AG09309 (cell line): ENCODE data around the gene AP2A2.

ENCODE experiments used
- DNase-seq: peaks from one replicate; pipeline ENCODE4 v3.0.0-alpha.2; 2010; ENCODE audit warnings: low read depth
- H3K4me3 ChIP-seq: 2 replicates; pipeline ENCODE4 v1.5.1; 2011; ENCODE audit warnings: mild to moderate bottlenecking, low read depth, low read length, moderate library complexity; ENCODE audit not compliant: control insufficient read depth
- TF ChIP-seq, protein P1 (sequence below): IDR thresholded peaks from 2 replicates; pipeline ENCODE4 v1.5.1; 2011; ENCODE audit warnings: mild to moderate bottlenecking, low read depth, low read length, inconsistent platforms; ENCODE audit not compliant: insufficient read depth, control insufficient read depth; ENCODE audit errors: missing control alignments

AP2A2 gene

GRCh38 chr11:986952-987305 is 61.3 kb downstream of the AP2A2 start:
- DNase-seq = no peak
- H3K4me3 ChIP-seq = no peak overlapping the region
- TF ChIP-seq, protein P1, sequence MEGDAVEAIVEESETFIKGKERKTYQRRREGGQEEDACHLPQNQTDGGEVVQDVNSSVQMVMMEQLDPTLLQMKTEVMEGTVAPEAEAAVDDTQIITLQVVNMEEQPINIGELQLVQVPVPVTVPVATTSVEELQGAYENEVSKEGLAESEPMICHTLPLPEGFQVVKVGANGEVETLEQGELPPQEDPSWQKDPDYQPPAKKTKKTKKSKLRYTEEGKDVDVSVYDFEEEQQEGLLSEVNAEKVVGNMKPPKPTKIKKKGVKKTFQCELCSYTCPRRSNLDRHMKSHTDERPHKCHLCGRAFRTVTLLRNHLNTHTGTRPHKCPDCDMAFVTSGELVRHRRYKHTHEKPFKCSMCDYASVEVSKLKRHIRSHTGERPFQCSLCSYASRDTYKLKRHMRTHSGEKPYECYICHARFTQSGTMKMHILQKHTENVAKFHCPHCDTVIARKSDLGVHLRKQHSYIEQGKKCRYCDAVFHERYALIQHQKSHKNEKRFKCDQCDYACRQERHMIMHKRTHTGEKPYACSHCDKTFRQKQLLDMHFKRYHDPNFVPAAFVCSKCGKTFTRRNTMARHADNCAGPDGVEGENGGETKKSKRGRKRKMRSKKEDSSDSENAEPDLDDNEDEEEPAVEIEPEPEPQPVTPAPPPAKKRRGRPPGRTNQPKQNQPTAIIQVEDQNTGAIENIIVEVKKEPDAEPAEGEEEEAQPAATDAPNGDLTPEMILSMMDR = no peak

- H3K4me3 ChIP-seq = no peak overlapping the region
- TF ChIP-seq, protein P1 = no peak
- no peak for DNase-seq
Observed at GRCh38 chr11:987671-988070, 62.0 kb downstream of the AP2A2 start.

DNA sequence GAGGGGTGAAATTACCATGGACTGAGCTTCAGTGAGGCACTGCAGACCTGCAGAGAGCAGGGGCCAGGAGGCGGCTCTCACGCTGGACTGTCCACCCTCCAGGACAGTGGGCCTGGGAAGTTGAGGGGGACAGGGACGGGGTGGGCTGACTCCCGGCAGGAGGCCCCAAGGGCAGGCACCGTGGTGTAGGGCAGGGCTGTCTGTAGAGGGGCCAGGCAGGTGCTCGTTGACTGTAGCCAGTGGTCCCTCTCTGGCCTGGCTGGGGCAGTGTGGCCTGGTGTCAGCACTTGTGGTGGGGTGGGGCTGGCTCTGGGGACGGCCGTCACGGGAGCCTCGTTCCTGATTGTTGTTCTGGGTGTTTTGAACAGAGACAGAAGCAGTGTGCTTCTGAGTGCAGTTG is 64.4 kb downstream of the AP2A2 start:
- TF ChIP-seq, protein P1 = no peak
- DNase-seq = no peak
- no peak overlapping the region for H3K4me3 ChIP-seq

- H3K4me3 ChIP-seq = no peak overlapping the region
- TF ChIP-seq, protein P1 = no peak
- DNase-seq = no peak
Observed at GRCh38 chr11:991034-991433, 65.4 kb downstream of the AP2A2 start.

GRCh38 chr11:991711-992307 is 66.1 kb downstream of the AP2A2 start:
- TF ChIP-seq, protein P1 = no peak

DNA sequence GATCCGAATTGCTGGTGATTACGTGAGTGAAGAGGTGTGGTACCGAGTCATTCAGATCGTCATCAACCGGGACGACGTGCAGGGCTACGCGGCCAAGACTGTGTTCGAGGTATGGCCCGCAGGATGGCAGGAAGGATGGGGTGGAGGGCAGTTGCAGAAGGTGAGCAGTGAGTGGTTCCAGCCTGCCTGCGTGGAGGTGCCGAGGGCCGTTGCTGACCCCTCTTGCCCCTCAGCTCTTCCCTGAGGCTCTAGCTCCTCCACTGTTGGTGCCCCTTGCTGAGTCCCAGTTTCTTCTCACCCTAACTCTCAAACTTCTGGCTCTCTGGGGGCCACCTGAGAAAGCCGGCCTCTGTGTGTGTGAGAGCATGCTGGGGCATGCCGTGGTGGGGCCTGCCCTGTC is 66.9 kb downstream of the AP2A2 start:
- DNase-seq = no peak
- TF ChIP-seq, protein P1 = no peak
- no peak overlapping the region for H3K4me3 ChIP-seq

More at GRCh38 chr11:991711-992307, 66.1 kb downstream of the AP2A2 start:
- no peak for DNase-seq
- no peak overlapping the region for H3K4me3 ChIP-seq
